IPS-NIHi11 (cell line): ENCODE results near the gene PSMG2.

Experiments
- DNase-seq: peaks from one replicate; pipeline ENCODE4 v3.0.0; 2012; ENCODE audit warnings: mixed read lengths, low spot score

The PSMG2 gene, protein sequence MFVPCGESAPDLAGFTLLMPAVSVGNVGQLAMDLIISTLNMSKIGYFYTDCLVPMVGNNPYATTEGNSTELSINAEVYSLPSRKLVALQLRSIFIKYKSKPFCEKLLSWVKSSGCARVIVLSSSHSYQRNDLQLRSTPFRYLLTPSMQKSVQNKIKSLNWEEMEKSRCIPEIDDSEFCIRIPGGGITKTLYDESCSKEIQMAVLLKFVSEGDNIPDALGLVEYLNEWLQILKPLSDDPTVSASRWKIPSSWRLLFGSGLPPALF

DNA sequence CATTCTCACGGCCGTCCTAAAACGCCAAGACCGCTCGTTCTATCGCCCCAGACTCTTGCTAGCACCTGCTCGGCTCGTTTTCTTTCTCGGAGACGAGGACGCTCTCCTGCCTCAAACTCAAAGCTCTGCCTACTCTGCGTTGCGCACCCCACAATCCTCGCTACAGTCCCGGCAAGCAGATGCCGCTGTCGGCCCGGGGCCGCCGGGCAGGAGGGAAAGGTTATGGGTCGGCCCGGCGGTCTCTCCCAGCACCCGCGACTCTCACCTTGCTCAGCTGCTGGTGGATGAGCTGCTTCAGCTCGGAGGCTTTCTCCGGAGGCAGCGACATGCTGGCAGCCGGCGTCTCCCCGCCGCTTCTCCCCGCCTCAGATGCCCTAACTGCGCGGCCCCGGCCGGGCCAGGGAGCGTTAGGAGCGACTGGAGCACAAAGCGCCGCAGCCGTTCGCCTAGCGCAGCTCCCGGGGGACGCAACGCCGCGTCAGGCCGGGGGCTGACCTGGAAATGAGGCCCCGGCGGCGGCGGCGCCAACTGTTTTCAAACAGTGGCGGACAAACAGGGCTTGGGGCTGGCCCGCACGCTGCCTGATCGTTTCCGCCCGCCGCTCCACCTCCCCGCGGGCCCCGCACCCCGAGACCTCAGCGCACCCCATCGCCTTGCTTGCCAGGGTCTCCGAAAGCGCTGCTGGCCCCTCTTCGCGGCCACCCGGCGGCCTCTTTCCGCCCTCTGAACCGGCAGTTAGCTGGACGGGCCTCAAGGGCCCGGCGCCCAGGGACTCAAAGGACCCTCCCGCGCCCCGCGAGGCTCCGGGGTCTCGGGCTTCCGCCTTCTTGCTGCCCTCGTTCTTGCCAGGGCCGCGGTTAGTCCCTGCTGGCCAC lies at the start of gene PSMG2, which contains the start of gene CEP76:
PSMG2 (plus strand) TSS at position 822 of the 875 bp plus-strand sequence. CDS start 66 bp downstream, outside the sequence.
CEP76 (minus strand) TSS at position 503 of the 875 bp plus-strand sequence; CDS start at position 328, 175 bp downstream.
- DNase-seq = peak; percentile 95

DNA sequence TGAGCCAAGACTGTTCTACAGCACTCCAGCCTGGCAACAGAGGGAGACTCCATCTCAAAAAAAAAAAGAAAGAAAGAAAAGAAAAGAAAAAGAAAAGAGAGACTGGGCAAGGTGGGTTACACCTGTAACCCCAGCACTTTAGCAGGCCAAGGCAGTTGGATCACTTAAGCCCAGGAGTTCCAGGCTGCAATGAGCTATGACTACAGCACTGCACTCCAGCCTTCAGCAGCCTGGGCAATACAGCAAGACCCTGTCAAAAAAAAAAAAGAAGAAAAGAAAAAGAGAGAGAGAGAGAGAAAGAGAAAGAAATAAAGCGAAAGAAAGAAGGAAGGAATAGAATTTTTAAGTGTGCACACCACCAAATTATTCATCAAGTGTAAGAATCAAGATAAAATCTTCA lies 47.9 kb upstream of the PSMG2 start:
- no peak for DNase-seq

DNA sequence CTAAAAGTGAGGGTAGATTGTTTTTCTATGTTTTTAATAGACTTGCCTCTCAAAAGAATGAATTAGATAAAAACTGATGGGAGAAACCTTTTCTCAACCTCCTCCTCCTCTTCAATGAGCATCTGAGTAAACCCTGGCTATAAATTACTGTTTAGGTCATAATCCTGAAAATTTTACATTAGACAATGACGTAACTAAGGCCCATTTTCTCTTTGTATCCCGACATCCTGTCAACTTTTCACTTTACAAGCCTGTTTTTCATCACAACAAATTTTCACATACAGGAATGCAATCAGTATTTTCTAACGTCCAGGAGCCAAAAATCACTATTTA lies 46.3 kb upstream of the PSMG2 start:
- DNase-seq = no peak

DNA sequence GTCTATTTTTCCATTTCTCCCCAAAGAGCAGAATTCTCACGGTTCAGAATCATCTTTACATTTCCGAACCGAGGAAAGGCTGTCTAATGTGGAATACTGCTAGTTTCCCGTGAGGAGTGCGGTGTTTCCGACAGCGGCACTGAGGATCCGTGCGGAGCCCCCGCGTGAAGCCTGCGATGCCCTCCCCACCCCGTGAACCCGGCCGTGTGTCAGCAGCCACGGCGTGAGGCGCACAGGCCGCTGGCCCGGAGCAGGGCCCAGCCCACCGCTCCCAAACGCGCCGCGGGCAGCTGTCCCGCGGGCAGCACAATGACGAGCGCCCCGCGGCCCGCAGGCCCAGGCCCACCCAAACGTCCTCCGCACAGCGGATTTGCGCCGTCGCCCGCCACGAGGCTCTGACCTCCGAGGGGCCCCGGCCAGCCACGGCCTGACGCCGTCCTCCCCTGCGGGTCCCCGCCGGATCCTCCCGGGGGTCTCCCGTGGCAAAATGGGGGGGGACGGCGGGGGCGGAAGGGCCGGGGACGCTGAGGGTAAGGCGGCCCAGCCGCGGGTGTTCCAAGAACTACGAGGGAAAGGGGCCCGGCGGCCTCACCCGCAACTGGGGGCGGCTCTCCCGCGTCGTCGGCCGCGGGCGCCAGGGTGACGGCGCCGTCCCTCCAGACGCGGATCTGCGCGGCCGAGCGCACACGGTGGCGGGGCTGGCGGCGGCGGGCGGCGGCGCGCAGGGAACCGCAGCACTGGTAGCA lies 45.7 kb upstream of the PSMG2 start:
- peak; percentile 55 for DNase-seq

DNA sequence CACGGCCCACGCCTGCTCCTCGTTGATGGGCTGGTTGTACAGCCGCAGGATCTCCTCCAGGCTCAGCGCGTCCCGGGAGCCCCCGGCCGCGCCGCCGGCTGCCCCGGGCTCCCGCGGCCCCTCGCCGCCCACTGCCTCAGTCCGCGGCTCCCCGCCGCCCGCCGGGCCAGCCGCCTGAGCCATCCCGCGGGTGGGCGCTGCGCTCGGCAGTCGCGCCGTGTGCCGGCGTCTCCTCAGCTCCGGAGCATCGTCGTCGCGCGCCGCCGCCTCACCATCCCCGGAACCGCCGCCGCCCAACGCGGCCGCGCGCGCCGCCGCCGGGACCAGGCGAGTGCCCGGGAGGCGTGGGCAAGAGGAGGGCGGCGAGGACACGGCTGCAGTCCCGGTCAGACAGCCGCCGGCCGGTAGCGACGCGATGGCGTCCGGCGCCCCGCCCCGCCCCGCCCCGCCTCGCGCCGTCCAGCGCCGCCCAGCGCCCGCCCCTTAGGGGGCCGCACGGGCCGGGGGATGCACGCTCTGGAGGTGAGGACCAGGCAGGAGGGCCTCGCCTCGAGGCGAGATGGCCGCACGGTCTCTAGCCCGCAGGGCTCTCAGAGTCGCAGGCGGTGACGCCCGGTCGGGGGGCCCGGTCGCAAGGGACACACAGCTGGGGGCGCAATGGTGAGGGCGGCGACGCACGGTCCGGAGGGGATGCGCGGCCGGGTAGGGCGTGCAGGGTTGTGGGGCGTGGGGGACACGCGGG lies 45.0 kb upstream of the PSMG2 start, which contains the start of gene SPIRE1:
SPIRE1 (minus strand) TSS at position 424 of the 742 bp plus-strand sequence; CDS start at position 183, 241 bp downstream.
- peak; percentile 83 for DNase-seq

DNA sequence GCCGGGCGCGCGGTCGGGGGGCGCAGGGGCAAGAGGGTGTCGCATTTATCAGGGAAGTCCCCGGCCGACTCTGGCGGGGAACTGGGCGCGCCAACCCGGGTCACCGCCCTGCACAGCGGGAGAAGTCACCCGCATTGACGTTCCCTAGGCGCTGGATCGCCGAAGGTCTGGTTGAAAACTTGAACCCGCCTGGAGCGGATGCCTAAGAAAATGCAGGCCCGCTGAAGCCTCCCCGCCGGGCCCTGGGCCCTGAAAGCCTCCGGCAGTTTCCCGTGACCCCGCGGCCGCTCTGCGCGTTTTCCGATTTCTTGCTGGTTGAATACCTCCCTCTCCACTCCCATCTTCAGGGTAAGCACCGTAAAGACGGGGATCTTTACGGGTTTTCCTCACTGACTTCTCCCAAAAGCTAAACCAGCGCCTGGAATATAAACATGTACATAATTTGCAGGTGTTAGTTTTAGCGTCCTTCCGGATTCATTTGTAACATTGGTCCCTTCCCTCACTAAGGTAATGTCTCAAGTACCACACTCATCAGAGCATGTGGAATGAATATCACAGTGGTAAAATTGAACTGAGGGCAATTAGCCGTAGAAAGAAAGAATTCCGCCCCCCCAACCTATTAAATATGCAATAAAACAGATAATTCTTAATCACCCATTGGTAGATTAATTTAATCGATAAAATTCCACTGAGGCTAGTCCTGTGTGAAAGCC lies 44.3 kb upstream of the PSMG2 start:
- DNase-seq = peak; percentile 58

DNA sequence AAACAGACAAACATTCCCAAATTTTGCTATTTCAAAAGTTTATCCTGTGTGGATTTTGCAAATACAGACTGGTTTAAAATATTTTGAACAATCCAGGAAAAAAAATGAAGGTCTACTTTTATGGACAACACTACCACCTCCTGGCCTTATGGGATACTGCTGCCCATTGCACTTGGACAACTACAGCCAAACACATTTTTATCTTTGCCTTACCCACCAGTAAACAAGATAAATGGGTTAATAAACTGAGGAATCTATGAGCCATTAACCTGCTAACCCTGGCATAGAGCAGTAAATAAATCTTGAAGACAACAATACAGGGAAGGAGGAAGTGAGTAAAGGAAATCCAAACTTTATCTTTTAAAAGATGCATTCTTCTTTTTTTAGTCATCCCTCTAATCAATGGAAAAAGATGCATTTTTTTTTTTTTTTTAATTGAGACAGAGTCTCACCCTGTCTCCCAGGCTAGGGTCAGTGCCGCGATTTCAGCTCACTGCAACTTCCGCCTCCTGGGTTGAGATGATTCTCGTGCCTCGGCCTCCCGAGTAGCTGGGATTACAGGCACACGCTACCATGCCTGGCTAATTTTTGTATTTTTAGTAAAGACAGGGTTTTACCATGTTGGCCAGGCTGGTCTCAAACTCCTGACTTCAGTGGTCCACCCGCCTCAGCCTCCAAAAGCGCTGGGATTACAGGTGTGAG lies 42.8 kb upstream of the PSMG2 start:
- DNase-seq = peak; percentile 60

DNA sequence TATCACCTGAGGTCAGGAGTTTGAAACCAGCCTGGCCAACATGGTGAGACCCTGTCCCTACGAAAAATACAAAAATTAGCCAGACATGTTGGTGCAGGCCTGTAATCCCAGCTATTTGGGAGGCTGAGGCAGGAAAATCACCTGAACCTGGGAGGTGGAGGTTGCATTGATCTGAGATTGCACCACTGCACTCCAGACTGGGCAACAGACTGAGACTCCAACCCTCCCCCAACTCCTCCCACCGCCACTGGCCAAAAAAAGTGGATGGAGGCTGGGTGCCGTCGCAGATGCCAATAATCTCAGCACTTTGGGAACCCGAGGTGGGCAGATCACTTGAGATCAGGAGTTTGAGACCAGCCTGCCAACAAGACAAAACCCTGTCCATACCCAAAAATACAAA lies 34.8 kb upstream of the PSMG2 start:
- no peak for DNase-seq

DNA sequence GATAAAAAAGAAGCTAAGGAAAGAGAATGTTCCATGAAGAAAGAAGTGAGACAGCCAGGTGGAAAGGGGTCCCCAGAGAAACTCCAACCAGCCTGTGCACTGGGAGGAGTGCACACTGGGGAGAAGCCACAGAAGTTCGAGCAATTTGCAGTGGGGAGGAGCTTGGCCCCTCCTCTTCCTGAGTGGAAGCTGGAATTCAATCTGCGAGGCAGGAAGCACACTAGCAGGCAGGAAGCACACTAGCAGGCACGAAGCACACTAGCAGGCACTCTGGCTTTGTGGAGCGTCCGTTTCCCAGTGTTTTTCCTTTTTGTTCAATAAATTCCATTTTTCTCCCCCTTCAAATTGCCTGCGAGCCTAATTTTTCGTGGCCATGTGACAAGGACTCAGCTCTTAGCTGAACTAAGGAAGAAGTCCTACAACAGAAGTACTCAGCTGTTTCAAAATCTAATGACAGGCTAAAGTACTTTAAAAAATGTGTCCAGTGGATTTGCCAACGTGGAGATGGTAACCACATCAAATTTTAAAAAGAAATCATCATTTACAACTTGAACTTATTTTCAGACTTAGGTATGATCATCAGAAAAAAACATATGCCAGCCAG lies 23.6 kb upstream of the PSMG2 start:
- no peak for DNase-seq

DNA sequence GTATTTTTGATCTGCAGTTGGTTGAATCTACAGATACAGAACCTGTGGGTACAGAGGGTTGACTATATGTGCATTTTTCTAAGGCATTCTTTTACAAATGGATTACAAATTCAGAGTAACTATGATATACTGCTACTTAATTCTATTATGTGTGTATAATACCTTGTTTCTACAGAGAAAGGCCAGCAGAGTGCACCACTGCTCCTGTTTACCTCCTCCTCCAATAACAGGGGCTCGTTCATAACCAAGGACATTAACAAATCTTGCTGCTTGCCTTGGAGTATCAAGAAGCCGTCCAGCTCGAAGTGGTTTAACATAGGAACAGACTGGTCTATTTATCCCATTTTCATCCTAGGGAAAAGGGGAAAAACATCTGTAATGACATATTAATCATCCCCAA lies 16.7 kb upstream of the PSMG2 start:
- no peak for DNase-seq

DNA sequence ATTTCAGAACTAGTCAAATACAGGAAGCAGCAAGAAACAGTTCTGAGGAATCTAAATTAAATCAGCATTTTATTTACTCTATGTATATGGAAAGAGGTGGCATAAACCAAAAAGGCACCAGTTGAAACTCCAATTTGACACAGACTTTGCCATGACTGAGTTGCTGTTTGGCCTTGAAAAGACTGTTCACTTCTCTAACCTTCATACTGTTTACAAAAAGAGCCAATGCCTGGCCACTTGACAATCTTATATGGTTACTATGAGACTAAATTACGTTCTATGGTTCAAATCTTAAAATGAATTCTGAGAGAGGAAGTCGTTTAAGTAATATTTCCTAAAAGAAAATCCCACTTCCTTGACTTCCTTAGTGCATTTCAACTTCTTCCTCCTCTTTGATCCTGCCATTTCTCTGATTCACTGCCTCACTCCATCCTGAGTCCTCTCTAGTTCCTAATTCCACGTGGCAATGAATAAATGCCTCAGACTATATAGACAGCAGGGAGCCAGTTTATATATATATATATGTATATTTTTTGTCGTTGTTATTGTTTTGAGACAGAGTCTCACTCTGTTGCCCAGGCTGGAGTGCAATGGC lies 13.5 kb upstream of the PSMG2 start:
- no peak for DNase-seq

DNA sequence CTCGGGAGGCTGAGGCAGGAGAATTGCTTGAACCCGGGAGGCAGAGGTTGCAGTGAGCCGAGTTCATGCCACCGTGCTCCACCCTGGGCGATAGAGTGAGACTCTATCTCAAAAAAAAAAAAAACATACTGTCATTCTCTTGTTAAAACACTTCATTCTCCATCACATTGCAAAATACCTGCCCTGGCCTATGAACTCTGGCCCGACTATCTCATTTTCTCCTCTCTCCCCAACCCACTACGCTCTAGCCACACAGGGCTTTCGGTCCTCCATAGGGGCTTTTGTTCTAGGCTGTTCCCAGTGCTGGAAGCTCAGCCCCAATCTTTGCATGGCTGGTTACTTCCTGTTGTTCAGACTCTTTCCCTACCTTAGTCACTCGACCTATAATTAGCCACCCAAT lies 10.6 kb upstream of the PSMG2 start:
- no peak for DNase-seq

DNA sequence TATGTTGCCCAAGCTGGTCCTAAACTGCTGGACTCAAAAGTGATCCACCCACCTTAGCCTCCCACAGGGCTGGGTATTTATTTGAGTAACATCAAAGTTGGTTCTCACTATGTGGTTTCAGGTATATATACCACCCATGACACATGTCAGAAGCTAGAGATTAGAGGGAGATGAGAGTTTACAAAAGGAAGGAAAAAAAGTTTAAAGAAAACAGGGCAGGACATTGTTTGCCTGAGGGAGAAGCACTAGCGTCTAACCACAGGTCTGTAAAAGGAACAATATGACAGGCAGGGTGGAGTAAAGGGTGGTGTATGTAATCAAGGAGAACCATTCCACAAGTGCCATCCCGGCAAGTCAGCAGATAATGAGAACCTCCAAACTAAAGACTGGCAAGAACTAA lies 8.8 kb upstream of the PSMG2 start:
- no peak for DNase-seq

DNA sequence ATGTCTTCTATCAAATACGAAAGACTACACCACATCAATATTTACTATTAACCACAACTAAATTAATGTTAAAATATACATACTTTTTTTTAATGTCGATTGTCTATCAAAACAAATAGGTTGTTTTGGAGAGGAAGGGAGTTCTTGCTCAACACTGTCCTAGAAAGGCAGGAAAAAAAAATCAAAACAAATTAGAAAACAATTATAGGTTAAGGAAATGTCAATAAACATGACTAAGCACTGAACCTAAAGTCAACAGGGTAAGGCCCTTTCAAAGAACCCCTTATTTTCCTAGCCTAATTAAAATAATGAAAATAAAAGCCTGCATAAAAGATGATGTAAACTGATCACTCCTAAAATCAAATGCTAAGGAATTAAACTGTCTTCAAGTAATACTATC lies 3.1 kb upstream of the PSMG2 start:
- no peak for DNase-seq

DNA sequence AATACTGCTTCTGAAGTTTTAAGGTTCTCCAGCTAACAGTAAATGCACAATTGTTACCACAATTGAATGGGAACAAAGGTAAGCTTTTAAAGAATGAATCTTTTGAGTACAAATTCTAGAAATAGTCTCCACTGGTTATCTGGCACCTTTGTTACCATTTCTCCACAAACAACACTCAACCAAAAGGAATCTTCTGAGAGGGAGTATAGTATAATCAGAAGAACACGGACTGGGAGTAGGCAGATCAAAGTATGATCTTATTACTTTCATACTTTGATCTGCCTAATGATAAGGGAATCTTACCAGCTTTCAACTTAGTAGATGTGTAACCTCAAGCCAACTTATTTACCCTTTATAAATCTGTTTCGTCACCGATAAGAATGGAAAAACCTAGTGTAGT lies 1.7 kb upstream of the PSMG2 start:
- DNase-seq = no peak

DNA sequence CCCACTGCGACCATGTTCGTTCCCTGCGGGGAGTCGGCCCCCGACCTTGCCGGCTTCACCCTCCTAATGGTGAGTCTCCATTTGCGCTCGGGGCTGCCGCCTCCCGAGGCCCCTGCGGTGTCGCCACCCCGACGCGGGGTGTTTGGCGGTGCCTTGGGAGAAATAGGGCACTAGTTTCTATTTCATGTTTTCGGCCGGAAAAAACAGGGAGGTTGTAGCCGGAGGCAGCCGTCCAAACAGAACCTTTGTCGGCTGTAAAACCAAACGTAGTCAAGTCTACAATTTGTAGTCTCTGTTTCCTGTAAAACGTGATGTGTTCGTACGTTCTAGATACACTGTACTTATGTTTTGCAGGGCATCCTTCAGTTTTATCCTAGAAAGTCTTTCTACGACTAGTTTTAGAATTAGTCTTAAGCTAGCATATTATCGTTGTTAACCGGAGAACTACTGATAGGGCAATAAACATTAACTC lies 290 bp downstream of the PSMG2 start:
- no peak for DNase-seq

DNA sequence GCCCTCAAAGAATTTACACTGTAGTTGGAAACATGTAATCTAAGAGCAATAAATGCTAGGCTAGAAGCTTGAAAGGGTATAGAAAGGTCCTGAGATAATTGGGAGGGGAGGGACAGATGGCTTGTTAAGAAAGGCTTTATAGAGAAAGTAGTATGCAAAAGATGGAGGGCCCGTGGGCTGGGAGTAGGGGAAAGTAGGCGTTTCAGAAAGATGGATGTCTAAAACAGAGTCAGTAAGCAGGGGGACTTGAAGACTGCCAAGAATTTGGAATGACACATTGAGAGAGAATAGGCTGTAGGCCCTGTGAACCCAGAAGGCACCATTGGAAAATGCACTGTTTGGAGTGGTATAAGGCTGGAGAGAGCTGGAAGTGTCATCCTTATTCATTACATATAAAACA lies 822 bp downstream of the PSMG2 start:
- DNase-seq = no peak

DNA sequence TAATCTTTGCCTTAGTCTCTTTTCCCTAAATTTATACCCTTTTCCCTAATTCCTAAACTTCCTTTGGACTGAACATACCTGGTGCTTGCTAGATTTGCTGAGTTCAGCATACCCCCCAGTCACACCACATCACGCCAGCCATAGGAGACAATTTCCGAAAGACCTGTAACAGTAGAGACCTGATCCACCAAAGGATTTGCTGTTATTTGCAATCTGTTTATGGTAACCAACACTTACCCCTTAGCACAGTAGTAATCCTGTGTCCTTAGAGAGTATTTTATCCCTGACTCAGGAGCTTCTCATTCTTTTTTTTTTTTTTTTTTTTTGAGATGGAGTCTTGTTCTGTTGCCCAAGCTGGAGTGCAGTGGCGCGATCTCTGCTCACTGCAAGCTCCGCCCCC lies 8.6 kb downstream of the PSMG2 start:
- DNase-seq = no peak

DNA sequence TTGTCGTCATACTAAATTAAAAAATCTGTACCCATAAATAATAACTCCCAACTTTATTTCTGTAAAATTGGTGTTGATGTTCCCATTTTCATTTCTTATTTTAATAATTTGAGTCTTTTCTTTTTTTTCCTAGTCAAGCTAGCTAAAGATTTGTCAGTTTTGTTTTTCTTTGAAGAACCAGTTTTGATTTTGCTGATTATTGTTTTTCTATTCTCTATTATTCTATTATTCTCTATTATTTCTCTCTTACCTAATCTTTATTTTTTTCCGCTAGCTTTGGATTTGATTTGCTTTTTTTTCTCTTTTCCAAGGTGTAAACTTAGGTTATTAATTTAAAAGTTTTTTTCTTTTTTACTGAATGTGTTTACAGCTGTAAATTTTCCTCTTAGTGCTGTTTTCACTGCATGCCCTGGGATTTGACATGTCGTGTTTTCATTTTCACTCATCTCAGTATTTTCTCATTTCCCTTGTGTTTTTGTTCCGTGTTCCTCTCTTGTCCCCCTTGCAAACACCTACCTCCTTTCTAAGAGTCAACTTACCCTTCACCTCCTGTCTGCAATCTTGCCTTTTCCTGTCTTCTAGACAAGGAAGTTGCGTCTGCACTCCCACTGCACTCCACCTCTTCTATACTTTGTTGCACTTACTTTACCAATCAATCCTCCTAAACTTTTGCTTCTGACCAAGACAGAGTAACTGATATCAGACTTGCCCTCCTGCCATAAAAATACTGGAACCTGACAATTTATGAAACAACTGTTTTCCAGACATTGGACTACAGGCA lies 18.8 kb downstream of the PSMG2 start:
- DNase-seq = no peak
